GM20000 (cell line): ENCODE measurements around the gene OTUD3.

Source experiments
- DNase-seq: peaks from one replicate; pipeline ENCODE4 v3.0.0; 2012; ENCODE audit warnings: low spot score
- TF ChIP-seq, protein P1 (sequence below): IDR thresholded peaks from 2 replicates; pipeline ENCODE4 v1.5.1; 2012; ENCODE audit warnings: mild to moderate bottlenecking, control low read depth; ENCODE audit errors: extremely low read depth, missing control alignments

Gene OTUD3

DNA sequence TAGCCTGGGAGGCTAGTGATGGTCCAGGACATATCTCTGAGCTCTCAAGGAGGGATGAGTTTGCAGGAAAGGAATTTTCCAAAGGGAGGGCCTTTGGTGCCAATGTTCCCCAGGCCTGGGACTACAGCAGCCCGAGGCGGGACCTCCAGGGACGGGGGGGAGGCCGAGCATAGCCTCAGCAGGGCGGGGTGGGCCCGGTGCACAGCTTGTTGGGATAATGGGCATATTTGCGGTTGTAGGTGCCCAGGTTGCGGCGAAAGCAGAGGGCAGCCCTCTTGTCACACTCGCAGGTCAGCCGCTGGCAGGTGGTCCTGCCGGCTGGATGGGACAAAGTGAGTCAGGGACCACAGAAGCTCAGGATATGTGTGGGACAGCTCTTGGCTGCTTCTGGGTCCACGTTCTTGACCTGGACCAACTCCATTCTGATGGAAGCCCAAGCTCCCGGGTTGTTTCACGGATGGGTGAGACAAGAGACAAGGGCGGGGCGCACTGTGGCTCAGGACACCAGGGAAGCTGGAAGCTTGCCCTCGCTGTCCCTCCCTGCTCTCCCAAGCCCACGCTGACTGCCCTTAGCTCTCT, 38.0 kb downstream of the OTUD3 start:
- DNase-seq, result no peak
- TF ChIP-seq, protein P1, sequence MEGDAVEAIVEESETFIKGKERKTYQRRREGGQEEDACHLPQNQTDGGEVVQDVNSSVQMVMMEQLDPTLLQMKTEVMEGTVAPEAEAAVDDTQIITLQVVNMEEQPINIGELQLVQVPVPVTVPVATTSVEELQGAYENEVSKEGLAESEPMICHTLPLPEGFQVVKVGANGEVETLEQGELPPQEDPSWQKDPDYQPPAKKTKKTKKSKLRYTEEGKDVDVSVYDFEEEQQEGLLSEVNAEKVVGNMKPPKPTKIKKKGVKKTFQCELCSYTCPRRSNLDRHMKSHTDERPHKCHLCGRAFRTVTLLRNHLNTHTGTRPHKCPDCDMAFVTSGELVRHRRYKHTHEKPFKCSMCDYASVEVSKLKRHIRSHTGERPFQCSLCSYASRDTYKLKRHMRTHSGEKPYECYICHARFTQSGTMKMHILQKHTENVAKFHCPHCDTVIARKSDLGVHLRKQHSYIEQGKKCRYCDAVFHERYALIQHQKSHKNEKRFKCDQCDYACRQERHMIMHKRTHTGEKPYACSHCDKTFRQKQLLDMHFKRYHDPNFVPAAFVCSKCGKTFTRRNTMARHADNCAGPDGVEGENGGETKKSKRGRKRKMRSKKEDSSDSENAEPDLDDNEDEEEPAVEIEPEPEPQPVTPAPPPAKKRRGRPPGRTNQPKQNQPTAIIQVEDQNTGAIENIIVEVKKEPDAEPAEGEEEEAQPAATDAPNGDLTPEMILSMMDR, result no peak

DNA sequence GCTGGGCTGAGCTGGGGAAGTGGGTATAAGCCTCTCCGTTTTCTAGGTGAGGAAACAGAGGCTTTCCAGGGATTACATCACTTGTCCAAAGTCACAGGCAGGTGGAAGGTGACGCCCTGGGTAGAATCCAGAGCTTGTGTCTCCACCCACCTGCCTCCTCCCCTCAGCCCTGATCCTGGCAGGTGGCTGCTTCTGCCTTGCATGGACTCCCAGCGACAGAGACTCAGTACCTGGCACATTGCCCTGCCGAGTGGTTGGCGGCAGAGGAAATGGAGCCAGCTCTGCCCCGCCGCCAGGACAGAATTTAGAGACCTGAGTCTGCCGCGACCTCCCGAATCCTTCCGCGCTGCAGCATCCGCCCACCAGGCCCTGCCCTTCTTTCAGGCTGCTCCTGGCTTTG, 39.1 kb downstream of the OTUD3 start:
- TF ChIP-seq, protein P1, result no peak
- no peak for DNase-seq

DNA sequence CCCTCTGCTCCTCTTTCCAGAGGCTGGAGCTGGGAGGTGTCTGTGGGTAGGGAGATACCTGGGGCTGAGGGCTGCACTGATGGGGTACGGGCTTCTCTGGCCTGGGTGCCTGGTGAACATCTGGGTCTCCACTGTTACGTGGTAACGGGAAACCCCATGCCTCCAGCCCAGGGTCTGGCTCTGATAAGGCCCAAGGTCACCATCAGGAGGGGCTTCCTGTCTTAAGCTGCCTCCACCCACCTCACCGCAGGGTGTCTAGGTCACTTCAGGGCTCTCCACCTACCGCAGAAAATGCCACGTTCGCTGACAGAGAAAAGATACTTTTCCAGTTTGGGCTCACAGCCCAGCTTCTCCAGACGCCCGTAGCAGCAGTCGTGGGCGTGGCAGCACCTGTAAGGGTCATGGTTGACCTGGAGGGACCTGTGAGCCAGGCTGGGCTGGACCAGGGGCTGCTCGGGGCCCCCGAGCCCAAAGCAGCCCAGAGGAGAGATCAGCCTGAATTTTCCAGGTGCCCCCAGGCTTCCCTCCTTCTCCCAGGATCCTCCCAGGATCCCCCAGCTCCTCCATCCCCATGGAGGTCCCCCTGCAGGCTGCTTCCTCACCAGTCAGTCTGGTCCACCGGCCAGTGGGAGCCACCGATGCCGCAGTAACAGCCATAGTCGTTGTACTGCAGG, 40.0 kb downstream of the OTUD3 start:
- DNase-seq, result no peak
- TF ChIP-seq, protein P1, result no peak

DNA sequence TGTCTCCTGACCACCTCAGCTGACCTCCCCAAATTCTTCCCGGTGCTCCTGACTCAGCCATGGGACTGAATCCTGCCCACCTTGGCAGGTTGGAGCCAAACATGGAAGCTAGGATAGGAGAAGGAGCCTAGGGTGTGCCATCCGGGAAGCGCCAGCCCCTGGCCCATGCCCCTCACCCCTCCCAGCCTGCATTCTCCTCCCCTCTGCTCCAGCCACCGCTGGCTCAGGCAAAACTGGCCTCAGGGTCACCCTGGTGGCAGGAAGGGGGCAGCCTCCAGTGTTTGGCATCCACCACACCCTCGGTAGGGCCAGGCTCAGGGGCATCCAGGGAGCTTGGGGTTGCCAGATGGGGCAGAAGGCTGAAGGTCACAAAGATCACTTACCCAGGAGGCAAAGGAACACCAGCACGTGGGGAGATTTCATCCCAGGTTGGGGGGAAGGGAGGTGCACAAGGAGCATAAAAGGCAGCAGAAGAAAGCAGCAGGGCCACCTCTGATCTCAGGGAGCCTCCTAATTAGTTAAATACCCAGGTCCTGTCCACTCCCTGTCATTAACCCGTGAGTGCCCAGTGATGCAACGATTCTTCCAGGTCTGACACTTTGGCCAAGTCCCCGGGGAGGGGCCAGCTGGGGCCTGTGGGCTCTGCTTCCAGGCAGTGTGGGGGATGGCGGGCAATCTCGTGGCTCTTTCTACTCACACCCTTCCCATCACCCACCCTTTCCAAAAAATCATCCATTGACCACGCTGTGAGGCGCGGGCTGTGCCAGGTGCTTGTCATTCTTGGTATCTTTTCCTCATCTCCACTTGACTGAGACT, 41.1 kb downstream of the OTUD3 start, which contains the start of gene PLA2G2E:
Gene PLA2G2E (minus strand): TSS at position 481 of the 816 bp plus-strand sequence. CDS start 58 bp downstream, at position 423.
- no peak for DNase-seq
- TF ChIP-seq, protein P1, result no peak

DNA sequence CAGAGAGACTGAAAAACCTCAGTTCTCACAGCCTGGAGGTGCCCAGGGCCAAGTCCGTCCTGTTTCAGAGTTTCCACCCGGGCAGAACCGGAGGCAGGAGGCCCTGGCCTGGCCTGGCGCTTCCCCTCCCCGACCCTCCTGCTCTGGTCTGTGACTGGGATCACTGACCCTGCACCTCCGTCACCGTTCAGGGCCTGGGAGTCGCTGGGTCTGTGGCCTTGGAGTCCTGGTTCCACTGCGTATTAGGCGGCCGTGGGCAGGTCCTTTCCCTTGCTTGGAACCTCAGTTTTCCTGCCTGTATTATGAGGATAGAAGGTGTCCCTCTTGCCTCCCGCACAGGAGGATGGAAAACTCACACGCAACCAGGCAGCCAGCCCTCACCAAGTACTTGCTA, 41.8 kb downstream of the OTUD3 start:
- TF ChIP-seq, protein P1, result no peak
- DNase-seq, result no peak

DNA sequence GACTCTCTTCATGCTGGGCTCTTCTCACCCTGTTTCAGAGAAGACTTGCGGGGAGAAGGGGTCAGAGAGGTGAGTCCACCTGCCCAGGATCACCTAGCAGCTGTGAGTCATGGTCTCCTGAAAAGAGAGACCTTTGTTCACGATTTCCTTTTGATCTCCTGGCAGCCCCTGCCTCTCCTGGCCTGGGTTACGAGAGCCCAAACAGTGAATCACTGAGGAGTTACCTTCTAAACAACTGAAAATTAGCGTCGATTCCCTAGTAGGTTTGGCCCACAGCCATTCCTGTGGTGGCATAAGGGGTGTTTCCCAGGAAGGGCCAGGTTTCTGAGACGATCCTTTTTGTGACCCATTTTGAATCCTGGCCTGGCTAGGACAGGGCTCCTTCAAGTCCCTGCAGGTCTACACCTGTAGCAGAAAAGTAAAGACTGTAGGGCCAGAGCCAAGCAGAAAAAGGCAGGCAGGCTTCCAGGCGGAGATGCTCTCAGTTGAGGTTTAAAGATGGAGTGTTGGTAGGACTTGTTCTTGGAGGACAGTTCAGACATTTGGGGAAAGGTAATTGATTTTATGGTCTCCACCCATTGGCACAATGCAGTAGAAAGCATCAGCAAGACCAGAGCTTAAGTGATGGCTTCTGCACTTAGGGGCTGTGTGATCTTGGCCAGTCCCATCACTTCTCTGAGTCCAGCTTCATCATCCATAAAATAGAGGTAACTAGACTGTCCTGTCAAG, 43.3 kb downstream of the OTUD3 start:
- TF ChIP-seq, protein P1, result no peak
- DNase-seq, result no peak
